Measurements from ENCODE around the gene ATP9B.

Gene ATP9B

GRCh38 chr18:79048245-79048632 lies 21.0 kb upstream of the ATP9B start:
- H3K27ac ChIP-seq (ENCODE audit: low read depth in 2 of 2, low read length in 2 of 2) = no peak overlapping the region
- no peak overlapping the region for H3K4me3 ChIP-seq (ENCODE audit: low read length in 2 of 2)
- H3K9ac ChIP-seq (ENCODE audit: low read depth in 1 of 2, low read length in 2 of 2) = no peak overlapping the region
- no peaks in the 10 kb centered on the region for H3K27me3 ChIP-seq (ENCODE audit: control insufficient read depth in 2 of 2, insufficient read depth in 2 of 2, low read length in 2 of 2)
- no peaks in the 10 kb centered on the region for H3K9me3 ChIP-seq (ENCODE audit: control insufficient read depth in 2 of 2, low read length in 2 of 2)
- no peaks in the 10 kb centered on the region for H3K4me1 ChIP-seq (ENCODE audit: control insufficient read depth in 2 of 2, insufficient read depth in 2 of 2, low read length in 2 of 2)
- H3K36me3 ChIP-seq (ENCODE audit: control insufficient read depth in 2 of 2, insufficient read depth in 2 of 2, low read length in 2 of 2) = no peaks in the 10 kb centered on the region

GRCh38 chr18:79049506-79049905 lies 19.7 kb upstream of the ATP9B start:
- H3K27me3 ChIP-seq (ENCODE audit: control insufficient read depth in 2 of 2, insufficient read depth in 2 of 2, low read length in 2 of 2) = peaks cover 0 to 4% of the 10 kb centered on the region in 2 donors
- no peak overlapping the region for H3K4me3 ChIP-seq (ENCODE audit: low read length in 2 of 2)
- H3K9me3 ChIP-seq (ENCODE audit: control insufficient read depth in 2 of 2, low read length in 2 of 2) = no peaks in the 10 kb centered on the region

GRCh38 chr18:79050005-79050404 lies 19.2 kb upstream of the ATP9B start:
- Histone ChIP-seq H3K4me3 (ENCODE audit: low read length in 2 of 2) (no peak overlapping the region), H3K36me3 (ENCODE audit: control insufficient read depth in 2 of 2, insufficient read depth in 2 of 2, low read length in 2 of 2) (no peaks in the 10 kb centered on the region), H3K4me1 (ENCODE audit: control insufficient read depth in 2 of 2, insufficient read depth in 2 of 2, low read length in 2 of 2) (no peaks in the 10 kb centered on the region), H3K27ac (ENCODE audit: low read depth in 2 of 2, low read length in 2 of 2) (no peak overlapping the region), H3K9ac (ENCODE audit: low read depth in 1 of 2, low read length in 2 of 2) (no peak overlapping the region), H3K9me3 (ENCODE audit: control insufficient read depth in 2 of 2, low read length in 2 of 2) (no peaks in the 10 kb centered on the region), H3K27me3 (ENCODE audit: control insufficient read depth in 2 of 2, insufficient read depth in 2 of 2, low read length in 2 of 2) (peaks cover 0 to 4% of the 10 kb centered on the region in 2 donors)

More at GRCh38 chr18:79049506-79049905, 19.7 kb upstream of the ATP9B start:
- Histone ChIP-seq H3K4me1 (ENCODE audit: control insufficient read depth in 2 of 2, insufficient read depth in 2 of 2, low read length in 2 of 2) (no peaks in the 10 kb centered on the region), H3K27ac (ENCODE audit: low read depth in 2 of 2, low read length in 2 of 2) (no peak overlapping the region), H3K36me3 (ENCODE audit: control insufficient read depth in 2 of 2, insufficient read depth in 2 of 2, low read length in 2 of 2) (no peaks in the 10 kb centered on the region), H3K9ac (ENCODE audit: low read depth in 1 of 2, low read length in 2 of 2) (no peak overlapping the region)

GRCh38 chr18:79056827-79057367 lies 12.3 kb upstream of the ATP9B start:
- no peaks in the 10 kb centered on the region for H3K9me3 ChIP-seq (ENCODE audit: control insufficient read depth in 2 of 2, low read length in 2 of 2)
- no peak overlapping the region for H3K4me3 ChIP-seq (ENCODE audit: low read length in 2 of 2)
- no peak overlapping the region for H3K9ac ChIP-seq (ENCODE audit: low read depth in 1 of 2, low read length in 2 of 2)
- H3K36me3 ChIP-seq (ENCODE audit: control insufficient read depth in 2 of 2, insufficient read depth in 2 of 2, low read length in 2 of 2) = no peaks in the 10 kb centered on the region
- H3K27ac ChIP-seq (ENCODE audit: low read depth in 2 of 2, low read length in 2 of 2) = no peak overlapping the region
- H3K27me3 ChIP-seq (ENCODE audit: control insufficient read depth in 2 of 2, insufficient read depth in 2 of 2, low read length in 2 of 2) = peaks cover 0 to 4% of the 10 kb centered on the region in 2 donors
- H3K4me1 ChIP-seq (ENCODE audit: control insufficient read depth in 2 of 2, insufficient read depth in 2 of 2, low read length in 2 of 2) = no peaks in the 10 kb centered on the region

- H3K4me3 ChIP-seq (ENCODE audit: low read length in 2 of 2) = no peak overlapping the region
- no peaks in the 10 kb centered on the region for H3K4me1 ChIP-seq (ENCODE audit: control insufficient read depth in 2 of 2, insufficient read depth in 2 of 2, low read length in 2 of 2)
- H3K9me3 ChIP-seq (ENCODE audit: control insufficient read depth in 2 of 2, low read length in 2 of 2) = no peaks in the 10 kb centered on the region
These were observed 11.2 kb upstream of the ATP9B start for GRCh38 chr18:79058007-79058406.

GRCh38 chr18:79062806-79063205 lies 6.4 kb upstream of the ATP9B start:
- H3K4me1 ChIP-seq (ENCODE audit: control insufficient read depth in 2 of 2, insufficient read depth in 2 of 2, low read length in 2 of 2) = no peaks in the 10 kb centered on the region
- H3K4me3 ChIP-seq (ENCODE audit: low read length in 2 of 2) = no peak overlapping the region
- H3K9ac ChIP-seq (ENCODE audit: low read depth in 1 of 2, low read length in 2 of 2) = no peak overlapping the region
- no peak overlapping the region for H3K27ac ChIP-seq (ENCODE audit: low read depth in 2 of 2, low read length in 2 of 2)
- no peaks in the 10 kb centered on the region for H3K27me3 ChIP-seq (ENCODE audit: control insufficient read depth in 2 of 2, insufficient read depth in 2 of 2, low read length in 2 of 2)
- no peaks in the 10 kb centered on the region for H3K36me3 ChIP-seq (ENCODE audit: control insufficient read depth in 2 of 2, insufficient read depth in 2 of 2, low read length in 2 of 2)
- H3K9me3 ChIP-seq (ENCODE audit: control insufficient read depth in 2 of 2, low read length in 2 of 2) = peaks cover 0 to 3% of the 10 kb centered on the region in 2 donors

More at GRCh38 chr18:79058007-79058406, 11.2 kb upstream of the ATP9B start:
- no peak overlapping the region for H3K27ac ChIP-seq (ENCODE audit: low read depth in 2 of 2, low read length in 2 of 2)
- H3K36me3 ChIP-seq (ENCODE audit: control insufficient read depth in 2 of 2, insufficient read depth in 2 of 2, low read length in 2 of 2) = no peaks in the 10 kb centered on the region
- H3K9ac ChIP-seq (ENCODE audit: low read depth in 1 of 2, low read length in 2 of 2) = no peak overlapping the region
- H3K27me3 ChIP-seq (ENCODE audit: control insufficient read depth in 2 of 2, insufficient read depth in 2 of 2, low read length in 2 of 2) = peaks cover 0 to 4% of the 10 kb centered on the region in 2 donors

GRCh38 chr18:79064228-79064627 lies 5.0 kb upstream of the ATP9B start:
- Histone ChIP-seq H3K27ac (ENCODE audit: low read depth in 2 of 2, low read length in 2 of 2) (no peak overlapping the region), H3K36me3 (ENCODE audit: control insufficient read depth in 2 of 2, insufficient read depth in 2 of 2, low read length in 2 of 2) (no peaks in the 10 kb centered on the region), H3K4me3 (ENCODE audit: low read length in 2 of 2) (no peak overlapping the region), H3K9ac (ENCODE audit: low read depth in 1 of 2, low read length in 2 of 2) (no peak overlapping the region), H3K4me1 (ENCODE audit: control insufficient read depth in 2 of 2, insufficient read depth in 2 of 2, low read length in 2 of 2) (peaks cover 3 to 4% of the 10 kb centered on the region in 2 donors), H3K27me3 (ENCODE audit: control insufficient read depth in 2 of 2, insufficient read depth in 2 of 2, low read length in 2 of 2) (no peaks in the 10 kb centered on the region), H3K9me3 (ENCODE audit: control insufficient read depth in 2 of 2, low read length in 2 of 2) (peaks cover 0 to 3% of the 10 kb centered on the region in 2 donors)

- Histone ChIP-seq H3K27me3 (ENCODE audit: control insufficient read depth in 2 of 2, insufficient read depth in 2 of 2, low read length in 2 of 2) (no peaks in the 10 kb centered on the region), H3K36me3 (ENCODE audit: control insufficient read depth in 2 of 2, insufficient read depth in 2 of 2, low read length in 2 of 2) (no peaks in the 10 kb centered on the region), H3K4me1 (ENCODE audit: control insufficient read depth in 2 of 2, insufficient read depth in 2 of 2, low read length in 2 of 2) (peaks cover 9 to 12% of the 10 kb centered on the region in 2 donors), H3K27ac (ENCODE audit: low read depth in 2 of 2, low read length in 2 of 2) (no peak overlapping the region), H3K9ac (ENCODE audit: low read depth in 1 of 2, low read length in 2 of 2) (no peak overlapping the region), H3K4me3 (ENCODE audit: low read length in 2 of 2) (no peak overlapping the region), H3K9me3 (ENCODE audit: control insufficient read depth in 2 of 2, low read length in 2 of 2) (peaks cover 0 to 3% of the 10 kb centered on the region in 2 donors)
These were observed 3.4 kb upstream of the ATP9B start for GRCh38 chr18:79065802-79066201.

GRCh38 chr18:79067611-79068010 lies 1.6 kb upstream of the ATP9B start:
- H3K36me3 ChIP-seq (ENCODE audit: control insufficient read depth in 2 of 2, insufficient read depth in 2 of 2, low read length in 2 of 2) = no peaks in the 10 kb centered on the region
- no peak overlapping the region for H3K27ac ChIP-seq (ENCODE audit: low read depth in 2 of 2, low read length in 2 of 2)
- peaks cover 0 to 3% of the 10 kb centered on the region in 2 donors for H3K9me3 ChIP-seq (ENCODE audit: control insufficient read depth in 2 of 2, low read length in 2 of 2)
- H3K27me3 ChIP-seq (ENCODE audit: control insufficient read depth in 2 of 2, insufficient read depth in 2 of 2, low read length in 2 of 2) = no peaks in the 10 kb centered on the region
- H3K9ac ChIP-seq (ENCODE audit: low read depth in 1 of 2, low read length in 2 of 2) = no peak overlapping the region
- no peak overlapping the region for H3K4me3 ChIP-seq (ENCODE audit: low read length in 2 of 2)
- peaks cover 13 to 15% of the 10 kb centered on the region in 2 donors for H3K4me1 ChIP-seq (ENCODE audit: control insufficient read depth in 2 of 2, insufficient read depth in 2 of 2, low read length in 2 of 2)

- peak overlapping the region; percentile 87 to 90 for H3K27ac ChIP-seq (ENCODE audit: low read depth in 2 of 2, low read length in 2 of 2)
- peak overlapping the region; percentile 79 to 94 for H3K4me3 ChIP-seq (ENCODE audit: low read length in 2 of 2)
- H3K27me3 ChIP-seq (ENCODE audit: control insufficient read depth in 2 of 2, insufficient read depth in 2 of 2, low read length in 2 of 2) = no peaks in the 10 kb centered on the region
- H3K36me3 ChIP-seq (ENCODE audit: control insufficient read depth in 2 of 2, insufficient read depth in 2 of 2, low read length in 2 of 2) = no peaks in the 10 kb centered on the region
- H3K9ac ChIP-seq (ENCODE audit: low read depth in 1 of 2, low read length in 2 of 2) = peak overlapping the region; percentile 67 to 92
- H3K9me3 ChIP-seq (ENCODE audit: control insufficient read depth in 2 of 2, low read length in 2 of 2) = peaks cover 0 to 3% of the 10 kb centered on the region in 2 donors
- peaks cover 13 to 15% of the 10 kb centered on the region in 2 donors for H3K4me1 ChIP-seq (ENCODE audit: control insufficient read depth in 2 of 2, insufficient read depth in 2 of 2, low read length in 2 of 2)
These were observed 755 bp upstream of the ATP9B start for GRCh38 chr18:79068341-79068936.

Measured in mucosa of rectum (tissue), 2 donors.